KMS-11 (cell line): Measurements from ENCODE around the gene TIMM50.

Source experiments
- H2AFZ ChIP-seq: fragments of 200-600 bp; sonication (generic); 2 replicates; pipeline ENCODE4 v1.6.1; 2016; ENCODE audit warnings: antibody characterized with exemption, mixed run types, low read depth
- H3K27ac ChIP-seq: fragments of 200-600 bp; sonication (generic); 2 replicates; pipeline ENCODE4 v1.6.1; 2016; ENCODE audit warnings: mild to moderate bottlenecking, mixed run types
- H3K27me3 ChIP-seq: fragments of 200-600 bp; sonication (generic); 2 replicates; pipeline ENCODE4 v1.6.1; 2017; ENCODE audit warnings: mild to moderate bottlenecking, low read depth, mixed run types, moderate library complexity; ENCODE audit not compliant: insufficient read depth
- H3K36me3 ChIP-seq: fragments of 200-600 bp; sonication (generic); 2 replicates; pipeline ENCODE4 v1.6.1; 2017; ENCODE audit warnings: mild to moderate bottlenecking, mixed run types; ENCODE audit not compliant: insufficient read depth
- H3K4me1 ChIP-seq: fragments of 200-600 bp; sonication (generic); 2 replicates; pipeline ENCODE4 v1.6.1; 2016; ENCODE audit warnings: mild to moderate bottlenecking, low read depth, mixed run types; ENCODE audit not compliant: poor library complexity, severe bottlenecking
- H3K4me2 ChIP-seq: fragments of 200-600 bp; sonication (generic); 2 replicates; pipeline ENCODE4 v1.7.0; 2016; ENCODE audit warnings: mild to moderate bottlenecking, mixed run types
- H3K4me3 ChIP-seq: fragments of 200-600 bp; sonication (generic); IDR thresholded peaks from 2 replicates; pipeline ENCODE4 v1.6.1; 2017; ENCODE audit warnings: low read depth, low read length, mixed read lengths; ENCODE audit not compliant: insufficient read depth
- H3K79me2 ChIP-seq: fragments of 200-600 bp; sonication (generic); 2 replicates; pipeline ENCODE4 v1.6.1; 2016; ENCODE audit warnings: low read depth, mixed run types; ENCODE audit not compliant: insufficient read depth
- H3K9ac ChIP-seq: fragments of 200-600 bp; sonication (generic); 2 replicates; pipeline ENCODE4 v1.6.1; 2016; ENCODE audit warnings: mild to moderate bottlenecking, mixed run types
- H4K20me1 ChIP-seq: fragments of 200-600 bp; sonication (generic); 2 replicates; pipeline ENCODE4 v1.6.1; 2016; ENCODE audit warnings: mild to moderate bottlenecking, mixed run types; ENCODE audit not compliant: insufficient read depth
- CTCF ChIP-seq: fragments of 200-600 bp; sonication (generic); conservative IDR thresholded peaks from 2 replicates; pipeline ENCODE4 v1.6.1; 2017; ENCODE audit warnings: low read depth, mild to moderate bottlenecking, antibody characterized with exemption, low read length, moderate library complexity, mixed read lengths

TIMM50 gene

DNA sequence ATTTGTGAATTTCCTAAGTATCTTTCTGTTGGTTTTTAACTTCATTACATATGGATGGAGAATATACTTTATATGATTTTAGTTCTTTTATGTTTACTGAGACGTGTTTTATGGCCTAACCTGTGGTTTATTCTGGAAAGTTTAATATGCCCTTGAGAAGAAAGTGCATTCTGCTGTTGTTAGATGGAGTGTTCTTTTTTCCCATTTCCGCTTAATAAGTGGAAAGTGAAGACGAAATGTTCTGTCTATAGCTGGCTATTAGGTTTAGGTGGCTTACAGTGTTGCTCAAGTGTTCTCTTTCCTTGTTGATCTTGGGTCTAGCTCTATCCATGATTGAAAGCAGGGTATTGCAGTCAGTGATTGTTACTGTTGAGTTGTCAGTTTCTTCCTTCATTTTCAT, 17.2 kb upstream of the TIMM50 start:
- H3K9ac ChIP-seq, result no peak overlapping the region
- peaks cover 6% of the 10 kb centered on the region; the same call in 1 of the 2 replicates for H3K36me3 ChIP-seq
- no peaks in the 10 kb centered on the region for H3K79me2 ChIP-seq
- H3K27me3 ChIP-seq, result no peaks in the 10 kb centered on the region
- H4K20me1 ChIP-seq, result no peaks in the 10 kb centered on the region
- no peaks in the 10 kb centered on the region for H3K4me1 ChIP-seq
- H3K27ac ChIP-seq, result no peak overlapping the region
- no peak overlapping the region for H2AFZ ChIP-seq
- no peak for TF ChIP-seq CTCF
- no peak overlapping the region for H3K4me2 ChIP-seq
- H3K4me3 ChIP-seq, result no peak overlapping the region

DNA sequence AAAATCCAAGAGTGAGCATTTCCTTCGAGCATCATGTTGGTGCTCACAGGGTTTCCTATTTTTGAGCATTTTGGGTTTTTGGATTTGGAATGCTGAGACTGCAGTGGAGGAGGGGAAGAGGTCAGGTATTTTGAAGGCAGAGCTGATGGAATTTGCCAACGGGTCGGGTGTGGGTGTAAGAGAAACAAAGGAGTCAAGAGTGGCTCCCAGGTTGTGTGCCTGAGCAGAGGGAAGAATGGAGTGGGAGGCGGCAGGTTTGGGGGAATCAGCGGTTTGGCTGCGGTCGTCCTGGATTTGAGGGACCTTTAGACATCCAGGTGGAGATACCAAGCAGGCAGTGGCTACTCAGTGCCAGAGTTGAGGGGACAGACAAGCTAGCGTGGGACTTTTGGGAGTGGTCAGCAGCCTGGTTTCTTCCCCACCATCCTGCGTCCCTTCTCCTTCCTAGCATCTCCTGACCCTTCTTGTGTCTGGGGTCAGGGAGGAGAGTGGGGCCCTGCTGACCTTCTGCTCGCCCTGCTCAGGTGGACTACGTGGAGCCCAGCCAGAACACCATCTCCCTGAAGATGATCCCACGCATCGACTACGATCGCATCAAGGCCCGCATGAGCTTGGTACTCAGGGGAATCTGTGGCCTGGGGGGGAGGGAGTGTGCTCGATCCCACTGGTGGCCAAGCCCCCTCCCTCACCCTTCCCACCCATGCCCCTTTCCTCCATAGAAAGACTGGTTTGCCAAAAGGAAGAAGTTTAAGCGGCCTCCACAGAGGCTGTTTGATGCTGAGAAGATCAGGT, 14.5 kb upstream of the TIMM50 start:
- Histone ChIP-seq H3K4me2 (no peak overlapping the region), H3K4me1 (no peaks in the 10 kb centered on the region), H3K27ac (no peak overlapping the region), H2AFZ (no peak overlapping the region), H3K4me3 (no peak overlapping the region), H4K20me1 (no peaks in the 10 kb centered on the region), H3K36me3 (no peaks in the 10 kb centered on the region), H3K9ac (no peak overlapping the region), H3K79me2 (no peaks in the 10 kb centered on the region), H3K27me3 (no peaks in the 10 kb centered on the region)
- TF ChIP-seq CTCF, result no peak

DNA sequence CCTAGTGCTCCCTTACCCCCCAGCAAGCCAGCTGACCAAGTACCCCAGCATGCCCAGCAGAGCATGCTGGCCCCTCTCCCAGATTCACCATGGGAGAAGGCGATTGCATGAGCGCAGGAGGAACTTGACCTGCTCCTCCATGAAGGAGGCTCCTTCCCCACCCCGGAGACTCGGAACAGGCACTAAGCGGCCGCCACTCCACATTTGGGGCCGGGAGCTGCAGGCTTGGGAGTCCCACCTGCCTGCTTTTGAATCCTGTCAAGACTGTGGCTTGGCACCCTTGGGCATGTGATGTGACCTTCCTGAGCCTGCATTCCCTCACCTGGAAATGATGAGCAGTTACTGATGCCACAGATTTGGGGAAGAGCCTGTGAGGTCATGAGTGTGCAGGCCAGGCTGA, 12.7 kb upstream of the TIMM50 start:
- Histone ChIP-seq H3K27me3 (no peaks in the 10 kb centered on the region), H3K27ac (no peak overlapping the region), H2AFZ (no peak overlapping the region), H3K36me3 (no peaks in the 10 kb centered on the region), H3K4me1 (no peaks in the 10 kb centered on the region), H3K79me2 (no peaks in the 10 kb centered on the region), H4K20me1 (no peaks in the 10 kb centered on the region), H3K9ac (no peak overlapping the region), H3K4me3 (no peak overlapping the region), H3K4me2 (no peak overlapping the region)
- TF ChIP-seq CTCF, result no peak

- no peaks in the 10 kb centered on the region for H4K20me1 ChIP-seq
- H3K27ac ChIP-seq, result no peak overlapping the region
- H3K36me3 ChIP-seq, result no peaks in the 10 kb centered on the region
- no peak for TF ChIP-seq CTCF
- H3K79me2 ChIP-seq, result no peaks in the 10 kb centered on the region
- no peak overlapping the region for H3K9ac ChIP-seq
- H3K4me1 ChIP-seq, result no peaks in the 10 kb centered on the region
- no peak overlapping the region for H3K4me3 ChIP-seq
- H2AFZ ChIP-seq, result no peak overlapping the region
- no peaks in the 10 kb centered on the region for H3K27me3 ChIP-seq
- H3K4me2 ChIP-seq, result no peak overlapping the region
These were observed 11.6 kb upstream of the TIMM50 start for GRCh38 chr19:39469036-39469435.
